K562 (cell line): ENCODE data around the gene OR1I1. TPM values are rescaled to one million over a fixed set of nuclear protein-coding genes. Genes with fewer than 3 reads are reported as not detected.
A peak's percentile ranks its signal among the peaks of the same experiment; 100 is the strongest.

ENCODE experiments used
- ATAC-seq: fragments of 200-7000 bp; cut with Tn5 transposase; 3 replicates; pipeline ENCODE4 v1.9.1; 2020; ENCODE audit warnings: moderate library complexity
- BruUV-seq: library from RNA; stranded (reverse); fragments of 400-500 nt; replicated peaks from 2 replicates; lab custom pipeline; 2021; lab: Mats Ljungman, UMichigan
- CTCF ChIA-PET: fragments of 300-600 bp; formaldehyde crosslinking; extraction: SDS; loops from one replicate; lab custom pipeline; 2021; ENCODE audit warnings: low intra/inter-chr PET ratio; lab: Yijun Ruan, JAX
- POLR2A ChIA-PET: fragments of 300-600, 350-650 bp; sonication (Branson Sonifier 250); formaldehyde crosslinking; extraction: SDS; loops from one replicate; lab custom pipeline; 2021; ENCODE audit warnings: antibody characterized with exemption, inconsistent platforms; lab: Yijun Ruan, JAX
- DNase-seq, 4 experiments: peaks; one replicate each; pipeline versions ENCODE4 v3.0.0 to v3.0.0-alpha.2; 2011 to 2018; ENCODE audit warnings: low spot score in 3 of 4, mixed read lengths in 3 of 4; ENCODE audit errors: extremely low read depth in 1 of 4
- FAIRE-seq: peaks from 2 replicates; lab custom pipeline; 2011; peaks lifted over from hg19 to GRCh38; lab: Jason Lieb, UNC
- H2AFZ ChIP-seq: 2 replicates; pipeline ENCODE4 v1.6.0; 2011; ENCODE audit warnings: low read depth, low read length, control low read depth, inconsistent platforms
- H3K27ac ChIP-seq: fragments of 200-600 bp; 3 replicates; pipeline ENCODE4 v1.8.0; 2011; ENCODE audit warnings: low read depth, mild to moderate bottlenecking, control low read depth, inconsistent platforms, low read length, moderate library complexity, mixed read lengths; ENCODE audit errors: extremely low read depth
- H3K27me3 ChIP-seq, 2 experiments: fragments of 300-600 bp in 1 of 2; 2 replicates in 1 of 2; 3 replicates in 1 of 2; pipeline versions ENCODE4 v1.6.0 to v1.8.0; 2011; ENCODE audit warnings: inconsistent platforms in 2 of 2, low read length in 2 of 2, mild to moderate bottlenecking in 1 of 2, mixed read lengths in 1 of 2, moderate library complexity in 1 of 2; ENCODE audit not compliant: control insufficient read depth in 2 of 2, insufficient read depth in 2 of 2
- H3K36me3 ChIP-seq: fragments of 300-600 bp; 3 replicates; pipeline ENCODE4 v1.8.0; 2011; ENCODE audit warnings: mild to moderate bottlenecking, low read length, inconsistent platforms; ENCODE audit not compliant: control insufficient read depth, insufficient read depth
- H3K4me1 ChIP-seq, 2 experiments: fragments of 200-600 bp in 1 of 2; replicated peaks in 1 of 2; 2 replicates in 1 of 2; 3 replicates in 1 of 2; pipeline versions ENCODE4 v1.5.1 to v1.8.0; 2011; ENCODE audit warnings: inconsistent platforms in 2 of 2, low read length in 2 of 2, mild to moderate bottlenecking in 1 of 2, mixed read lengths in 1 of 2, moderate library complexity in 1 of 2; ENCODE audit not compliant: control insufficient read depth in 2 of 2, insufficient read depth in 2 of 2
- H3K4me2 ChIP-seq: 2 replicates; pipeline ENCODE4 v1.6.1; 2011; ENCODE audit warnings: low read length, control low read depth, inconsistent platforms, mixed read lengths; ENCODE audit not compliant: insufficient read depth
- H3K4me3 ChIP-seq: fragments of 200-600 bp; sonication (generic), shearing (Covaris generic); 2 replicates; pipeline ENCODE4 v1.5.1; 2016; ENCODE audit warnings: control low read depth, inconsistent platforms
- H3K79me2 ChIP-seq: fragments of 200-600 bp; 3 replicates; pipeline ENCODE4 v1.8.0; 2011; ENCODE audit warnings: low read length, inconsistent platforms; ENCODE audit not compliant: control insufficient read depth, insufficient read depth
- H3K9ac ChIP-seq, 2 experiments: 2 replicates each; pipeline versions ENCODE4 v1.6.0 to v1.6.1; 2011; ENCODE audit warnings: low read depth in 2 of 2, low read length in 2 of 2, control low read depth in 1 of 2, inconsistent platforms in 1 of 2, mild to moderate bottlenecking in 1 of 2, mixed read lengths in 1 of 2; ENCODE audit not compliant: insufficient read depth in 1 of 2
- H3K9me1 ChIP-seq: one replicate; pipeline ENCODE4 v1.6.0; 2011; ENCODE audit warnings: inconsistent platforms, mild to moderate bottlenecking, low read length, moderate library complexity; ENCODE audit not compliant: control insufficient read depth, insufficient read depth
- H3K9me3 ChIP-seq: replicated peaks from 2 replicates; pipeline ENCODE4 v1.5.1; 2011; ENCODE audit warnings: low read depth, low read length, inconsistent platforms; ENCODE audit not compliant: control insufficient read depth, insufficient read depth
- H4K20me1 ChIP-seq: replicated peaks from 2 replicates; pipeline ENCODE4 v1.6.1; 2011; ENCODE audit warnings: low read length, inconsistent platforms, mixed read lengths; ENCODE audit not compliant: control insufficient read depth, insufficient read depth
- HCFC1 ChIP-seq: IDR thresholded peaks from 2 replicates; pipeline ENCODE4 v1.6.1; 2012; ENCODE audit warnings: low read depth, low read length, improper control_type of control experiment
- PTBP1 ChIP-seq: fragments of 200-400 bp; formaldehyde crosslinking; IDR thresholded peaks from 2 replicates; pipeline ENCODE4 v1.6.1; 2017; ENCODE audit warnings: low read depth, low read length
- SIRT6 ChIP-seq: IDR thresholded peaks from one replicate; pipeline ENCODE4 v1.6.1; 2012; ENCODE audit warnings: low read depth, mild to moderate bottlenecking, control low read depth, inconsistent platforms, low read length, moderate library complexity
- ZKSCAN3 ChIP-seq: fragments of 250-450 bp; sonication (Bioruptor Pico); IDR thresholded peaks from 2 replicates; pipeline ENCODE4 v1.4.0; 2020
- WGBS: fragments of 100-300 bp; shearing (Covaris generic); methylation state at CpG from one replicate; pipeline ENCODE4 v1.1.6; 2016; ENCODE audit warnings: low coverage, mixed read lengths; ENCODE audit not compliant: insufficient coverage; ENCODE audit errors: missing lambda C conversion rate; 5-methylcytosine and 5-hydroxymethylcytosine counted together
- in situ Hi-C: fragments of 300-500 bp; cut with MboI; formaldehyde crosslinking; loops from 4 replicates; pipeline ENCODE4 v1.15.0; 2018; ENCODE audit warnings: inconsistent platforms, mixed read lengths
- intact Hi-C: fragments of 100-400 bp; cut with micrococcal nuclease; formaldehyde crosslinking; loops from 2 replicates; pipeline ENCODE4 v1.14.2; 2022
- polyA plus RNA-seq, 8 experiments: library from polyadenylated mRNA; depleted of rRNA in 4 of 8; stranded (reverse) in 5 of 8; unstranded in 3 of 8; fragments of >200 nt; fragmentation: Nextera tagmentation in 2 of 8; fragmentation: Illumina TruSeq in 1 of 8; extraction: Ambion mirVana in 2 of 8; extraction: Trizol in 1 of 8; gene quantifications; 2 replicates each; pipeline versions ENCODE4 v1.2.1 to v1.2.3, GENCODE V29; 2011 to 2014; ENCODE audit warnings: inconsistent platforms in 1 of 8, missing spikeins in 1 of 8
- total RNA-seq, 7 experiments: library from RNA; depleted of rRNA in 6 of 7; stranded (reverse); fragments of >200 nt in 6 of 7; fragmentation: Illumina TruSeq in 2 of 7; extraction: Trizol in 2 of 7; gene quantifications; 2 replicates each; pipeline versions ENCODE4 v1.2.1 to v1.2.3, GENCODE V29; 2011 to 2021; ENCODE audit warnings: low replicate concordance in 1 of 7
- TF ChIP-seq, protein P1 (sequence below): sonication (generic); formaldehyde crosslinking; IDR thresholded peaks from 2 replicates; pipeline ENCODE4 v1.9.0; 2022; ENCODE audit warnings: mild to moderate bottlenecking, missing genetic modification reagents
- TF ChIP-seq, protein P2 (sequence below): fragments of 450-650 bp; IDR thresholded peaks from 2 replicates; pipeline ENCODE4 v1.7.0; 2016; ENCODE audit warnings: borderline replicate concordance
- TF ChIP-seq, protein P3 (sequence below): sonication (generic); IDR thresholded peaks from 2 replicates; pipeline ENCODE4 v1.6.1; 2016

Gene OR1I1
- total and polyA plus RNA-seq, 9 of the 15 experiments (the other 6 are each of a cell fraction or from before 2014, with no cell fraction given): not detected

DNA sequence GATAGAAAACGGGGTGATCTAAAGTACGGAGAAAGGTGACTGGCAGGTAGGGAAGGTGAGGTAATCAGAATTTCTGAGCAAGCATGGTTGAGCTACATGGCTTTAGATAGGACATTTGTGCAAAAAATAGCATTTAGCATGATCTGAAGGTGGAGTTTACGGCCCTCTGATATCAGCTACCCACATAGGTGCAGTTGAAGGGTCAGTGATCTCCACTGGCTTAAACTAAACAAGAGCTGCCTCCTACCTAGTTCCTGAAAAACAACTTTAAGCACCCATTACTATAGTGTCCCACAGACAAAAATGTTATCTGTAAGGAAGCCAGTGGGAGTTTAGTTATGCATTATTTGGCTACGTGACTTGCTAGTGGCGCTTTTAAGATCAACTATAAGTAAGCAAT lies 33.9 kb upstream of the OR1I1 start:
- 3% methylated on average over 5 of the region's 5 CpGs for WGBS
- ChIA-PET POLR2A (interaction anchor here (0.6 kb wide), 1 partner anchor 34 kb away, joined by 4 read pairs; the partner anchor contains the start of gene OR1I1), CTCF (no interaction called here)
- H3K9me3 ChIP-seq: no peaks in the 10 kb centered on the region
- in situ Hi-C loops (no loop called here), intact Hi-C loops (no loop called here)
- TF ChIP-seq, protein P1, sequence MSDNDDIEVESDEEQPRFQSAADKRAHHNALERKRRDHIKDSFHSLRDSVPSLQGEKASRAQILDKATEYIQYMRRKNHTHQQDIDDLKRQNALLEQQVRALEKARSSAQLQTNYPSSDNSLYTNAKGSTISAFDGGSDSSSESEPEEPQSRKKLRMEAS (CRISPR knock-in tag): no peak
- TF ChIP-seq, protein P2, sequence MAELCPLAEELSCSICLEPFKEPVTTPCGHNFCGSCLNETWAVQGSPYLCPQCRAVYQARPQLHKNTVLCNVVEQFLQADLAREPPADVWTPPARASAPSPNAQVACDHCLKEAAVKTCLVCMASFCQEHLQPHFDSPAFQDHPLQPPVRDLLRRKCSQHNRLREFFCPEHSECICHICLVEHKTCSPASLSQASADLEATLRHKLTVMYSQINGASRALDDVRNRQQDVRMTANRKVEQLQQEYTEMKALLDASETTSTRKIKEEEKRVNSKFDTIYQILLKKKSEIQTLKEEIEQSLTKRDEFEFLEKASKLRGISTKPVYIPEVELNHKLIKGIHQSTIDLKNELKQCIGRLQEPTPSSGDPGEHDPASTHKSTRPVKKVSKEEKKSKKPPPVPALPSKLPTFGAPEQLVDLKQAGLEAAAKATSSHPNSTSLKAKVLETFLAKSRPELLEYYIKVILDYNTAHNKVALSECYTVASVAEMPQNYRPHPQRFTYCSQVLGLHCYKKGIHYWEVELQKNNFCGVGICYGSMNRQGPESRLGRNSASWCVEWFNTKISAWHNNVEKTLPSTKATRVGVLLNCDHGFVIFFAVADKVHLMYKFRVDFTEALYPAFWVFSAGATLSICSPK: no peak
- TF ChIP-seq PTBP1: no peak
- no peak for TF ChIP-seq SIRT6
- TF ChIP-seq HCFC1: no peak
- TF ChIP-seq, protein P3, sequence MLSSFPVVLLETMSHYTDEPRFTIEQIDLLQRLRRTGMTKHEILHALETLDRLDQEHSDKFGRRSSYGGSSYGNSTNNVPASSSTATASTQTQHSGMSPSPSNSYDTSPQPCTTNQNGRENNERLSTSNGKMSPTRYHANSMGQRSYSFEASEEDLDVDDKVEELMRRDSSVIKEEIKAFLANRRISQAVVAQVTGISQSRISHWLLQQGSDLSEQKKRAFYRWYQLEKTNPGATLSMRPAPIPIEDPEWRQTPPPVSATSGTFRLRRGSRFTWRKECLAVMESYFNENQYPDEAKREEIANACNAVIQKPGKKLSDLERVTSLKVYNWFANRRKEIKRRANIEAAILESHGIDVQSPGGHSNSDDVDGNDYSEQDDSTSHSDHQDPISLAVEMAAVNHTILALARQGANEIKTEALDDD: peak; percentile 14; the same call in 1 of the 2 replicates
- no peak for TF ChIP-seq ZKSCAN3
- no peak overlapping the region for H2AFZ ChIP-seq
- DNase-seq (peak in 1 of 4 experiments; percentile 2), ATAC-seq (no peak), FAIRE-seq (peak; percentile 19)
- no peak overlapping the region; the same call in 1 of the 2 replicates for H3K4me2 ChIP-seq
- H3K27me3 ChIP-seq: peaks cover 5 to 20% of the 10 kb centered on the region in 2 experiments; a peak in 4 of 5 replicates
- no peak overlapping the region for H3K9ac ChIP-seq
- no peak overlapping the region for H3K27ac ChIP-seq
- no TSS peak for BruUV-seq
- H3K79me2 ChIP-seq: no peaks in the 10 kb centered on the region
- H3K4me1 ChIP-seq: no peaks in the 10 kb centered on the region; a peak in 1 of 5 replicates
- H3K9me1 ChIP-seq: no peaks in the 10 kb centered on the region
- no peaks in the 10 kb centered on the region for H3K36me3 ChIP-seq
- no peak overlapping the region for H3K4me3 ChIP-seq
- no peaks in the 10 kb centered on the region for H4K20me1 ChIP-seq
